Keratinocyte (primary cell): ENCODE data around the gene PSMB1.

Source experiments
- EZH2 ChIP-seq: IDR thresholded peaks from one replicate; pipeline ENCODE4 v1.6.1; 2012; ENCODE audit warnings: inconsistent platforms, mild to moderate bottlenecking, low read length, moderate library complexity
- TF ChIP-seq, protein P1 (sequence below), 3 experiments: IDR thresholded peaks in 1 of 3; conservative IDR thresholded peaks in 1 of 3; optimal IDR thresholded peaks in 1 of 3; 2 replicates in 2 of 3; 3 replicates in 1 of 3; pipeline versions ENCODE3 to v1.5.1; 2011; ENCODE audit warnings: low read length in 3 of 3, mild to moderate bottlenecking in 3 of 3, moderate library complexity in 2 of 3, control low read depth in 1 of 3, inconsistent platforms in 1 of 3; ENCODE audit not compliant: insufficient read depth in 2 of 3; ENCODE audit errors: extremely low read depth in 1 of 3

DNA sequence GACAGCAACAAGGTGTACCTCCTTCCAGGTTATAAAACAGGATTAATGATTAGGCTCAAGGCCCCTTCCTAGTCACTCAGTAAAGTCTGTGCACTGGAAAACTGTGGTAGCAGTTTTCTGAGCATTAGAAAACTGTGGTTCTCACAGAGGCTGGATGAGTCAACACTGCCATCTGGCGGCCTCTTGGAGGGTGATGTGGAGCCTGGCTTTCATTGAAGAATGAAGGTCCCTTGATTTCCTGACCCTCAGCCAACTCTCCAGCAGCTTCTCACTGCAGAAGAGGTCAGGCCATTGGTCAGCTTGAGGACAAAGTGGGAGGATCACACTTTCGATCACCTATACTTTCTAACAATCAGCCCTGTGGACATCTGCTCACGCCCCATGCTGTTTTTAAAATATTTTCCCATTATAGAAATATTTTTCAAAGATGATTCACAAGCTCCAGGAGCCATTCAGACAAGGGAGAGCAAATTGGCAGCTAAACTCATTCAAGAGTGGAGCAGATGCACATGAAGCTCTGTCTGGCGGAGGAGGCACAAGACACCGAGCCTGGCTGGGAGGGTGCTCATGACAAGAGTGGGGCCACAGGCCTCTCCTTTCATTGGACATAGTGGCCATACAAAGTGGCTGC is 23.2 kb downstream of the PSMB1 start:
- TF ChIP-seq, protein P1, sequence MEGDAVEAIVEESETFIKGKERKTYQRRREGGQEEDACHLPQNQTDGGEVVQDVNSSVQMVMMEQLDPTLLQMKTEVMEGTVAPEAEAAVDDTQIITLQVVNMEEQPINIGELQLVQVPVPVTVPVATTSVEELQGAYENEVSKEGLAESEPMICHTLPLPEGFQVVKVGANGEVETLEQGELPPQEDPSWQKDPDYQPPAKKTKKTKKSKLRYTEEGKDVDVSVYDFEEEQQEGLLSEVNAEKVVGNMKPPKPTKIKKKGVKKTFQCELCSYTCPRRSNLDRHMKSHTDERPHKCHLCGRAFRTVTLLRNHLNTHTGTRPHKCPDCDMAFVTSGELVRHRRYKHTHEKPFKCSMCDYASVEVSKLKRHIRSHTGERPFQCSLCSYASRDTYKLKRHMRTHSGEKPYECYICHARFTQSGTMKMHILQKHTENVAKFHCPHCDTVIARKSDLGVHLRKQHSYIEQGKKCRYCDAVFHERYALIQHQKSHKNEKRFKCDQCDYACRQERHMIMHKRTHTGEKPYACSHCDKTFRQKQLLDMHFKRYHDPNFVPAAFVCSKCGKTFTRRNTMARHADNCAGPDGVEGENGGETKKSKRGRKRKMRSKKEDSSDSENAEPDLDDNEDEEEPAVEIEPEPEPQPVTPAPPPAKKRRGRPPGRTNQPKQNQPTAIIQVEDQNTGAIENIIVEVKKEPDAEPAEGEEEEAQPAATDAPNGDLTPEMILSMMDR (optimal IDR thresholded peaks at IDR 0.05 in 1 of 3, IDR thresholded peaks at IDR 0.05 in 1 of 3, conservative IDR thresholded peaks at IDR 0.05 in 1 of 3; ENCODE audit: extremely low read depth in 1 of 3, insufficient read depth in 2 of 3, low read length in 3 of 3), result peak; percentile 83 to 90 (median 89)
- TF ChIP-seq EZH2, result no peak
